T1000 (cell line): ENCODE data around the gene SFT2D1.
"Not testable (repeated sequence)": the region's sequence is repeated elsewhere in the genome, so short reads cannot be mapped to it uniquely, and the experiment has no call there.

Experiments
- DNase-seq: peaks from one replicate; lab custom pipeline; 2025; ENCODE audit warnings: mixed read lengths; lab: John Stamatoyannopoulos, UW

The SFT2D1 gene

DNA sequence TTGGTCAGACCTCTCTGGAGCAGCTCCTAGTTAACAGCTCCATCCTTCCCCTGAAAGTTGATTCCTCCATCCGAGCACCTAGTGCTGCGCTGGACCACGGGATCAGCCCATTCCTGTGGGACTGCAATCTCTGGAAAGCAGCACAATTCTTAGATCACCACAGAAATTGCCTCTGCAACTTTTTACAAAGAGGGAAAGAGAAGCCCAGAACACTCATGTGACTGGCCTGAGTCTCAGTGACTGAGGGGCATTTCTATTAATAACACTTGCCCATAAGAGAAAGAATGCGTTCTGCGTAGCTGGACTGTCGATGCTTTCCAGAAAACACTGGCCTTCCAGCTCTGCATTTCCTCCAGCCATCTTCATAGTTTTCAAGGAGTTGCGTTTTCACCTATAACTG, 22.1 kb upstream of the SFT2D1 start:
- no peak for DNase-seq

DNA sequence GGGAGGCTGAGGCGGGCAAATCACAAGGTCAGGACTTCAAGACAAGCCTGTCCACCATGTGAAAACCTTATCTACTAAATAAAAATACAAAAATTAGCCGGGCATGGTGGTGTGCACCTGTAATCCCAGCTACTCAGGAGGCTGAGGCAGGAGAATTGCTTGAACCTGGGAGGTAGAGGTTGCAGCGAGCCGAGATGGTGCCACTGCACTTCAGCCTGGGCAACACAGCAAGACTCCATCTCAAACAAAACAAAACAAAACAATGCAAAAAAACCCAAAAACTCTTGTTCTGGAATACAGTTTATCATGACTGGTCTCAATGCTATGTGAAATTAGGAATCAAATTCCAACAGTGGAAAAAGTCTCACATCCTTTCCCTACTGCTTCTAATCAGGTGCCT, 20.1 kb upstream of the SFT2D1 start:
- not testable (repeated sequence) for DNase-seq

DNA sequence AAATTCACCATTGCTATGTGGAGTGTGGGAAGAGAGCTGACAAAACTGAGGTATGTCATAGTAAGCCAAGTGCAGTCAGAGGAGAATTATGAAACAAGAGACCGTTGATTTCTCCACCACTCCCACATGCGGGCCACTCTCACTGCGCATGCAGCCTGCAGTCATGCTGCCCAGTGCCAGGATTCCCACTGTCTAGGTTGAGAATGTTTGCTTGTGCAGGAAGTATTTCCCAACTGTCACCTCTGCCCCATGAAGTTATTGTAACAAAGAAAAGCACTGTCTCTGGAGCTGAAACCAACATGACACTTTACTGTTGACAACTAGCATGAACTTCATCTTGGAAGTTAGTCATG, 18.7 kb upstream of the SFT2D1 start:
- DNase-seq: no peak

DNA sequence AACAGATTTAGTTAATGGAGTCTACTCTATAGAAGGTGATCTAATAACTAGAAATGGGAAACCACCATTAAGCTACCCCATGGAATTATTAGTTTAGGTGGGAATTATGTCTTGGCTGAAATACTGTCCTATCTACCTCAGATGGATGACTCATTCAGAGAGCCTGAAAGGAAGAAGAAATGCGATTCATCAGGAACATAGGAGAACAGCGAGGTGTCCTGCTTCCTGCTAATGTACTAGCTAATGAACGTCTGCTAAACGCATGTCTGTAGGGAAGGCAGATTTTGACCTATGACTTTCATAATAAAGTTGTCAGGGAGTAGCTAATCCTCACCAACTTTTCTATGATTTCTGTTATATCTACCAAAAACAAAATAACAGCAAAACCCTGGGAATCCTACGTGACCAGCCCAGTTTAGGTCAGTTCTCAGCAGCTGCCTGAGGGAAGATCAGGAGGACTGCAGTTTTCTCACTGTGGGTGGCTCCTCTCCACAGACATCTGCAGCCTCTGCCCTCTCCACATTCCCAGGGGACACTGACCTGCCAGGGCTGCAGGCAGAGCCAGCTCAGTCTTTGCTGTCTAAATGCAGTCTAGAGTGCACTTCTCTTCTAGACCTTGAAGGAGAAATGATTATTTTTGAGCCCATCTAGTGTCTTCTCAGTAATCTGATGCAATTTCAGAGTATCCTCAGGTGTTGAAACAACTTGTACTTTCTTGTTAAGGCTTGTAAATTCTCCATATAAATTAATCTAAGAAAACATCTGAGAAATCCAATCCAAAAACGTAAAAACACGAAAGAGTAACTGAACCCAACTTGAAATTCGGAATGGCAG, 18.1 kb upstream of the SFT2D1 start:
- DNase-seq: no peak

DNA sequence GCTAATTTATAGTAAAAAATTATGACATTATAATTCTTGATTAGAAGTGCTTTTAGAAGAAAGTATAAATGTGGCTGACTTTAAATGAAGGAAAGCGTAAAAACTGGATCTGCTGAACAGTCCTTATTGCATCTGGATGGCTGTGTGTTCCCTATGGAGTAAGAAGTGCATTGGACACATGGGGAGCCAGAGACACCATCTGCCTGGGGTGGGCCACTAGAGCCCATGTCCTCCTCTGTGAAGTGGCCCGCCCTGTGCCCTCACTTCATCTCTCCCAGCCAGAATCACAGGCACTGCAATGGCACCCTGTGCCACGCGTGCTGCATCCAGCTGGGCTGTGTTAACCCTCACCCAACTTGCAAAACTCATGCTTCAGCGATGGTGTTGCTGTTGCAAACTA, 13.2 kb upstream of the SFT2D1 start:
- DNase-seq: no peak

DNA sequence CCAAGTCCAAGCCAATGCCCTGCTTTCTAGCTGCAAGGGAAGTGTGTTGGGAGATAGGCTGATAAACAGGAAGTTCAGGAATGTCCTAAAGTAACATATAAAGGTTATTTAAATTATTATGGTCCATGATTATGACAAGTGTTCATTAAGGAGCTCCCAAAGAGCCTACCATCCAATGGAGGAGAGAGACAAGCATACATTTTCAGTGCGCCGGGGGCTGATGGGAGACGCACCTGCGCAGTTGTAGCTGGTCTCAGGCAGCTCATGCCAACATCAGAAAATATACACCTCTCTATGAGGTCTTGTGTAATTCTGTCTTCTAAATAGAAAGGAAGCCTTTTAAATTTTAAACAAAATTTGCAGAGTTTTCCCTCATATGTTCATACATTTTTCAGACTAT, 12.6 kb upstream of the SFT2D1 start:
- no peak for DNase-seq

DNA sequence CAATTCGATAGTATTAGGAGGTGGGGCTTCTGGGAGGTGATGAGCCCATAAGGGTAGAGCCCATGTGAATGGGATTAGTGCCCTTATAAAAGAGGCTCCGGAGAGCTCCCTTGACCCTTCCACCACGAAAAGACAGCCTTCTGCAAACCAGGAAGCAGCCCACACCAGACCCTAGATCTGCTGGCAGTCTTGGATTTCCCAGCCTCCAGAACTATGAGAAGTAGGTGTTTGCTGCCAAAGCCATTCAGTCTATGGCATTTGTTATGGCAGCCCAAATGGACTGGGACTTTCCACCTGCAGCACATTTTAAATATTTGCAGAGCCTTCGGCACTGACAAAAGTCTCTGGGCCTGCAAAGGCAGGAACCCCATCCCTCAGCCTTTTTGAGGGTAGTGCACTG, 11.8 kb upstream of the SFT2D1 start:
- no peak for DNase-seq

DNA sequence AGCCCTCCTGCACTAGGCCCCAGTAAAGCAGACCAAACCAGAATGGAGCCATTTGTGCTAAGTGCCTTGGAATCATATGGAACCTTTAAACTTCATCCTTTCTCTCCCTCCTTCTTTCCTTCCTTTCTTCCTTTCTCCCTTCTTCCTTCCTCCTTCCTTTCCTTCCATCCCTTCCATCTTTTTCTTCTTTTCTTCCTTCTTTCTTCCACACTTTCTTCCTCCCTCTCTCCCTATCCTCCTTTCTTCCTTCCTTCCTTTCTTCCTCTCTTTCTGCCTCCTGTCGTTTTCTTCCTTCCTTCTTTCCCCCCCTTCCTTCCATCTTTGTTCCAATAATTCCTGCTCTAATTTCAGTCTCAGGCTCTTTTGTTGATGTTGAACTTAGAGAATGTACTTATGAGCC, 11.2 kb upstream of the SFT2D1 start:
- no peak for DNase-seq

DNA sequence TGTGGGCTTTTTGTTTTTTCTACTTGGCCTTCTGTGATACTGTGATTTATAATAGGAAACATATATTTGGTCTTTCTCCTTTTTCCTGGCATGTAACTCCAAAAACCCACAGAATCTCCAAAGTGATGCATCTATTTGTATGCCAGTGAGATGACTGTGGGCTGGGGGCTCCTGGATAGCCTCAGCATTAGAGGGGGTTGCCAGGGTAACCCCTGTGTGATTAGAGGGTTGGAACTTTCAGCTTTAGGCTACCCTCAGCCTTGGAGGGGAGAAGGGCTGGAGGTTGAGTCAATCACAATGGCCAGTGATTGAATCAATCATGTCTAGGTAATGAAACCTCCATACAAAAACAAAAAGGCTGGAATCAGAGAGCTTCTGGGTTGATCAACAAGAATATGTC, 10.6 kb upstream of the SFT2D1 start:
- DNase-seq: no peak

DNA sequence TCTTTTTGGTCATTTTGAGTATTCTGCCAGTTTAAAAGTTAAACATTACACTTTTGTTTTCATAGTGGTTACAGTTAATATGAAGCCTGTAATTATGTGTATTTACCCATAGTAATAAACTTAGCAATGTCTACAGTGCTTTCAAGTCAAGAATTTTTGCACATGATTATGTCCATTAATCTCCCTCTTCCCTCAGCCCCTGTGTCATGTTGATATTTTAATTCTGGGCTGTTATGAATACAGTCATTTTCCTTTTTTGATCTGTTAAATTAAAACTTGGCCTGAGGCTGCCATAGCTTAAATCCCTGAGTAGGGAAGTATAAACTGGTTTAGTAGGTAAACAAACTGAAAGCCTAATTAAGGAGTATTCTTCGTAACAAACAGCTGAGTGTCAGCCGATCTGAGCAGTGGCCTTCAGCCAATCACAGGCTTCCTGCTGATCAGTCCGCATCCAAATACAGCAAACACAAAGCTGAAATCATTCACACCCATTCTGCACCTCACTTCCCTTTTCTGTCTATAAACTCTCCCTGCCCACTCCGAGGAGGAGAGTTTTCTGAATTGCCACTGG, 9.5 kb upstream of the SFT2D1 start:
- DNase-seq: no peak

DNA sequence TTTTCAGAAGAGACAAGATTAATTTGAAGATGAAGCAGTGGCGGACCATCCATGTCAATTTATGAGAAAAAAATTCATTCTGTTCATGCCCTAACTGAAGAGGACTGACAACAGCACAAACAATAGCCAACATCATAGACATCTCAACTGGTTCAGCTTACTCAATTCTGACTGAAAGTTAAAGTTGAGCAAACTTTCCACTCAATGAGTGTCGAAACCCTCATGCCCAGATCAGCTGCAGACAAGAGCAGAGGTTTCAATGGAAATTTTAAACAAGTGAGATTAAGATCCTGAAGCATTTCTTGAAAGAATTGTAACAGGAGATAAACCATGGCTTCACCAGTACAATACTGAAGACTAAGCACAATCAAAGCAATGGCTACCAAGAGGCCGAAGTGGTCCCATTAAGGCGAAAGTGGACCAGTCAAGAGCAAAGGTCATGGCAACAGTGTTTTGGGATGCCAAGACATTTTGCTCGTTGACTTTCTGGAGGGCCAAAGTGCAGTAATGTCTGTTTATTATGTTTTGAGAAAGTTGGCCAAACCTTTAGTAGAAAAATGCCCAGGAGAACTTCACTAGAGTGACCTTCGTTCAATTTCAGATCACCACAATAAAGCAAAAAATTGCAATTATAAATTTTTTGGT, 6.1 kb upstream of the SFT2D1 start:
- DNase-seq: no peak

DNA sequence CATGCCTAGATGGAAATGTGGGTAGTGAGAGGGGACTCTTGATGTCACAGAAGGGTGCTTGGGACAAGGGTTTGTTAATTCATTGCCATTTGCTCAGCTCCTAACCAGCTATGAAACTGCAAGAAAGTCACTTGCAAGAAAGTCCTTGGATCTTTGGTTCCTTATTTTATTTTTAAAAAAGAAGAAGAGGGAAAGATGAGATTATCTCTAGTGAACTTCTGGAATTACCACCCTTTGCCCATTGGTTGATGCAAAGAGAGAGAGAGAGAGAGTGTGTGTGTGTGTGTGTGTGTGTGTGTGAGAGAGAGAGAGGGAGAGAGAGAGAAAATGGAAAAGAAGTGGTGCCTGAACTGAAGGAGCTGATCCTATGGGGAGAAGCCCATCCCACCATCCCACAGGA, 4.6 kb upstream of the SFT2D1 start:
- DNase-seq: no peak

DNA sequence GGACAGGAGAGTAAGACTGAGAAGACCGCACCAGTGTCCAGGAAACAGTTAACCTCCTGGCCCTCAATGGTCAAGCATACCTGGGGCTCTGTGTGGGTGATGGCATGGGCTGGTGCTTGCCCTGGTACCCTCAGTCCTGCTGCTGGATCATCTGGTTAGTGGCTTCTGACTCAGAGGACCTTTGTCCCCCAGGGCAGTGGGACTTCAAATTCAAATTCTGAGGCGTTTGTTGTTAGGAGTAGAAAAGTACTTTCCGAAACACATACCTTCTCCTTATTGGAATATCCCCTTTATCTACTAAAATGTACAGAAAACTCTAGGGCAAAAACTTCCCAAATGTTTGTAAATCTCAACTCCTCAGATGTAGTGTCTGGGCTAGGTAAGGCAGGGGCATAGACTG, 4.1 kb upstream of the SFT2D1 start:
- DNase-seq: no peak

DNA sequence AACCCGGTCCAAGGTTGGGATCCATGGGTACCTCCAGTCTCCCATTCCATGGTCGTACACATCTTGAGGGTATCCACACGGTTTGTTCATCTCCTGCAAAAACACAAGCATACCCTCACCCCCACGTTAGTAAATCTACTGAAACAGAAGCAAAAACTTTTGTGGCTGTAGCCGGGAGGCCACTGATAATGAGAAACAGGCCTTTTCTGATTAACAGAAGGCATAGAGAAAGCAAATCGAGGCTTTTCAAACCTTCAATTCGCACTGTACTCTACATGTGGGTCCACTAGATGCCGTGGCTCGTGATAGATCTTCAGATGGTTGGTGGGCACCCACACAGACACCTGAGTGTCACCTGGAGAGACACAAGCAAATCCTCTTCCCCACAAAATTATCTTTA, 3.3 kb upstream of the SFT2D1 start:
- not testable (repeated sequence) for DNase-seq

DNA sequence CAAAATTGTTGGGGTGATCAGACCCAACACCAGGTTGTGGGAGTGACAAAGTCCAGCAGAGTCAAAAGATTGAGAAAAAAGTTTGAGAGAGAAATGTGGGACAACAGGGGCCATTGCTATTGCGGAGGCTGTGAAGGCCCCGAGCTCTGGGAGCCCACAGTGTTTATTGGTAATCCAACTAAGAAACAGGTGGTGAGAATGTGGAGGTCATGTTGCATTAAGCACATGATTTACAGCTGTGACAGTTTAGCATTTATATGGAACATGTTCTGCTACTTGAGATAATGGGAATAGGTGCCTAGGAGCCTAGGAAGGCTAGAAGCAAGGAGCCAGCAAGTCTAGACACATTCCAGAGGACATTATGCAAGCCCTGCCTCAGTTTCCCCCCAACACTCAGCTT, 2.6 kb upstream of the SFT2D1 start:
- DNase-seq: not testable (repeated sequence)

DNA sequence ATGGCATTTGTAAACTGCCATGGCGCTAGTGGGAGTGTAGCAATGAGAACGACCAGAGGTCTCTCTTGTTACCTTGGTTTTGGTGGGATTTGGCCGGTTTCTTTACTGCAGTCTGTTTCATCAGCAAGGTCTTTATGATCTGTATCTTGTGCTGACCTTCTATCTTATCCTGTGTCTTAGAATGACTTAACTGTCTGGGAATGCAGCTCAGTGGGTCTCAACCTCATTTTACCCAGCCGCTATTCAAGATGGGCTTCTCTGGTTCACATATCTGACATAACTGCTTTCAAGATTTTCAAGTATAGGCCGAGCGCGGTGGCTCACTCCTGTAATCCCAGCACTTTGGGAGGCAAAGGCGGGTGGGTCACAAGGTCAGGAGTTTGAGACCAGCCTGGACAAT, 1.9 kb upstream of the SFT2D1 start:
- DNase-seq: no peak

DNA sequence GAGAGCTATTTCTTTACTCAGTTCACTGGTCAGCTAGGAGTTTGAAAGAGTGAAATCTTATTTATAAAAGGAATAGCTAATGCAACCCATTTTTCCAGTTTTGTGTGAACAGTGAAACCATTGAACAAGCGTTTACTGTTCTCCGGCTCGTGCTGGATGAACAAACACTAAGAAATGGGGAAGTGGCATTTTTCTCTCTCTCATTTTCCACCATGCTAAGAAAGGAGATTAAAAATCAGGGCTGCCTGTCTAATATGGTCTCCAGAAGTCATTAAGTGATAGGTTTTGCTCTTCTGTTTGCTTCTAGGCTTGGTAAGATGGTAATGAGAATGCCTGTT, 774 bp upstream of the SFT2D1 start:
- DNase-seq: no peak

DNA sequence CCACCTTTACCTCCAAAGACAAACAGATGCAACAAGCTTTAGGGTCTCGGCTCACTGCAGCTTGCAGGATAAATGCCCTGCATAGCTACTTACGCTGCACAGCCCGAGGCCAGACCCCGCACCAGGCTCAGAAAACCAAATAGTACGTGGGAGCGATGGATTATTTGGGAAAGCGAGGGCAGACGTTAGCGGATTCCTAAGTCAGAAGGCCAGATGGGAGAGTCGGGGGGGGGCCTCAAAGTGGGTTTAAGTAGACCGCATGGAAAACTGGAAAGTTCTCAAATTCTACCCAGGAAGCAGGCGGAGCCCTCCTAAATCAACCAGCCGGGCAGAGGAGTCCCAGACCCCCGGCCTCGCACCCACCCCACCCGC, 382 bp downstream of the SFT2D1 start:
- DNase-seq: no peak

DNA sequence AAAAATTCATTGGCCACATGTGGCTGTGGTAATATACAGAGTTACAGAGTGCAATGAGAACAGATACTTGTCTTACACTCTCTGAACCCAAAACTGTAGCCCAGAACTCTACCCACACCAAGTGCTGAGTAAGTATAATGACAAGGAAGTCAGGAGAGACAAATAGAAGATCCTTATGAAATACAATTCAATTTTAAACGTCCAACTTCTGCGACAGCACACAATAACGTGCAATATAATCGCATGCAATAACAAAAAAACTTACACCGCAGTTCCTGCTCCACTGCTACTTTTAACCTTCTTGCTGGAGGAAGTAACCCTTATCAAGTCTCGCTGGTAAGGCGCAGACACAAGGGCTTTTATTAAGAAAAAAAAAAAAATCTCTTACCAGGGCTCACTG, 881 bp downstream of the SFT2D1 start:
- DNase-seq: no peak

DNA sequence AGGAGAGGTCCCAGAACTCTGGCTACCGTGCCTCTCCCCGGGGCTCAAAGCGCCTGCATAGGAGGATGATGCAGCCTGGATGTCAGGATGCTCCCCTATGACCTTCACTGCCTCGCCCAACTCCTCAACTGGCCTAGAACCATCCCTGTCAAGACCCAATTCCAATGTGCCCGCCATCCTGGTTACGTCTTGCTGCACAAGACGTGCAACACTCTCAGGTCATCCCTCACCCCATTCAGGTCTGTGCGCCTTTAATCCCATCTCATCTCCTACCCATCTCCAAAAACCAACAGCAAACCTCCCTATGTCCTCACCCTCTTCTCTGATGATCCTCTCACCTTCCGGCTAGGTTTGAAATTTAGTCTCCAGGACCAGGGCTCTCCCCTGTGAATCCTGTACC, 3.5 kb downstream of the SFT2D1 start:
- no peak for DNase-seq

DNA sequence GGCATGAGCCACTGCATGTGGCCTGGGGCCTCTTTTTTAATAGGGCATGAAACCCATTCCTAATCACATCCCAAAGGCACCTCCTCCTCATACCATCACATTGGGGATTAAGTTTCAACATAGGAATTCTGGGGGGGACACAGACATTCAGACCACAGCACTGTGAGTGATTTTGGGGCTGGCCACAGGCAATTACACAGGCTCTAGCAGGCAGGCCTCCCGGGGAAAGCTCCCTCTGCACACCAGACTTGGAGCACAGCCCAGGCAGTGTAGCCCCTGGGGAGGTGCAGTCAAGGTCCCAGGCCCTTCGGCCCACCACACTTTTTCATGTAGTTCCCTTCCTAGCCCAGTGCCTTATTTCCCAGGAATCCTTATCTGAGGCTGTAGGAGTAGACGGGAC, 5.5 kb downstream of the SFT2D1 start:
- DNase-seq: no peak

DNA sequence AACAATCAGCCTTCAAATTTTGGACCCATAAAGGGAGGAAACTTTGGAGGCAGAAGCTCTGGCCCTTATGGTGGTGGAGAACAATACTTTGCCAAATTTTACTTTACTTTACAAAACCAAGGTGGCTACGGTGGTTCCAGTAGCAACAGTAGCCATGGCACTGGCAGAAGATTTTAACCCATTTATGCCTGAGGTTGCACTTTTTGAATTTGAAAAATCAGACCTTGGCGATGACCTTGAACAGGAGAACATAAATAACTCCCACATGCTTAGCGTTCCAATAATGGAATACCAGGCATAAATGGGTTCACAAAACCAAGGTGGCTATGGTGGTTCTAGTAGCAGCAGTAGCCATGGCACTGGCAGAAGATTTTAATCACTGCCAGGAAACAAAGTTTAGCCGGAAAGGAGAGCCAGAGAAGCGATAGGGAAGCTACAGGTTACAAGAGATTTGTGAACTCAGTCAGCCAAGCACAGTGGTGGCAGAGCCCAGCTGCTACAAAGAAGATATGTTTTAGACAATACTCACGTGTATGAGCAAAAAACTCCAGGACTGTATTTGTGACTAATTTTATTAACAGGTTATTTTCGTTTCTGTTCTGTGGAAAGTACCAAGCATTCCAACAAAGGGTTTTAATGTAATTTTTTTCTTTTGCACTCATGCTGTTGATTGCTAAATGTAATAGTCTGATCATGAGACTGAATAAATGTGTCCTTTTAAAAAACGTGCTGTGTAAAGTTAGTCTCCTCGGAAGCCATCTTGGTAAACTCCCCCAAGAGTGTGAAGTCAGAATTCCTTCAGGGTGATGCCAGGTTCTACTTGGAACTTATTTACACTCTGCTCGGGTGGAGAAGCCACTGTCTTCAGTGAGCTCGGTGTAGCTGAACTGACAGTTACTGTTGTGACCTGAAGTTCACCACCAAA, 6.7 kb downstream of the SFT2D1 start:
- no peak for DNase-seq

DNA sequence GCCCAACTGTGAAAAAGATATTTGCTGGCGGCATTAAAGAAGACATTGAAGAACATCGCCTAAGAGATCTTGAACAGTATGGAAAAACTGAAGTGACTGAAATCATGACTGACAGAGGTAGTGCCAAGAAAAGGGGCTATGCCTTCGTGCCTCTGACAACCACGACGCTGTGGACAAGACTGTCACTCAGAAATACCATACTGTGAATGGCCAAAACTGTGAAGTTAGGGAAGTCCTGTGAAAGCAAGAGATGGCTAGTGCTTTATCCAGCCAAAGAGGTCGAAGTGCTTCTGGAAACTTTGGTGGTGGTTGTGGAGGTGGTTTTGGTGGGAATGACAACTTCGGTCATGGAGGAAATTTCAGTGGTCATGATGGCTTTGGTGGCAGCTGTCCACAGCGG, 7.5 kb downstream of the SFT2D1 start:
- no peak for DNase-seq
